Measurements from ENCODE around the gene POP5. TPM values are rescaled to one million over a fixed set of nuclear protein-coding genes. Genes with fewer than 3 reads are reported as not detected.

POP5 gene
- total RNA-seq, 1 donor from 2014 or later = 23.1 TPM

DNA sequence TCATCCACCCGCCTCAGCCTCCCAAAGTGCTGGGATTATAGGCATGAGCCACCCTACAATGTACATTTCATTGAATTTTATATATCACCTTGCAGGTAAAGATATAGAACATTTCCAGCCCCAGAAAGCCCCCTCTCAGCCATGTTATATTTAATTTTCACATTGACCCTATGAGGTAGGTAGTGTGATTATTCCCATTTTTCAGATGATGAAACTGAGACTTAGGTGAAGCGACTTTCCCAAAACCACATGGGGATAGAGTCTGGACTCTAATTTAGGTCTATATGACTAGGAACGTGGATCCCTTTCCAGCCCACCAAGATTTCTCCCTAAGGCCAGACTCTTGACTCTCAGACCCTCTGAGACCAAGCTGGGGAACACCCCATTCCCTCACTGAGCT lies 15.7 kb upstream of the POP5 start:
- TF ChIP-seq, protein P1, sequence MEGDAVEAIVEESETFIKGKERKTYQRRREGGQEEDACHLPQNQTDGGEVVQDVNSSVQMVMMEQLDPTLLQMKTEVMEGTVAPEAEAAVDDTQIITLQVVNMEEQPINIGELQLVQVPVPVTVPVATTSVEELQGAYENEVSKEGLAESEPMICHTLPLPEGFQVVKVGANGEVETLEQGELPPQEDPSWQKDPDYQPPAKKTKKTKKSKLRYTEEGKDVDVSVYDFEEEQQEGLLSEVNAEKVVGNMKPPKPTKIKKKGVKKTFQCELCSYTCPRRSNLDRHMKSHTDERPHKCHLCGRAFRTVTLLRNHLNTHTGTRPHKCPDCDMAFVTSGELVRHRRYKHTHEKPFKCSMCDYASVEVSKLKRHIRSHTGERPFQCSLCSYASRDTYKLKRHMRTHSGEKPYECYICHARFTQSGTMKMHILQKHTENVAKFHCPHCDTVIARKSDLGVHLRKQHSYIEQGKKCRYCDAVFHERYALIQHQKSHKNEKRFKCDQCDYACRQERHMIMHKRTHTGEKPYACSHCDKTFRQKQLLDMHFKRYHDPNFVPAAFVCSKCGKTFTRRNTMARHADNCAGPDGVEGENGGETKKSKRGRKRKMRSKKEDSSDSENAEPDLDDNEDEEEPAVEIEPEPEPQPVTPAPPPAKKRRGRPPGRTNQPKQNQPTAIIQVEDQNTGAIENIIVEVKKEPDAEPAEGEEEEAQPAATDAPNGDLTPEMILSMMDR (conservative IDR thresholded peaks at IDR 0.05; ENCODE audit: low read depth, low read length) = no peak
- no peak overlapping the region for H3K4me3 ChIP-seq (ENCODE audit: low read depth, low read length)
- no peak for DNase-seq (ENCODE audit: low read depth)

DNA sequence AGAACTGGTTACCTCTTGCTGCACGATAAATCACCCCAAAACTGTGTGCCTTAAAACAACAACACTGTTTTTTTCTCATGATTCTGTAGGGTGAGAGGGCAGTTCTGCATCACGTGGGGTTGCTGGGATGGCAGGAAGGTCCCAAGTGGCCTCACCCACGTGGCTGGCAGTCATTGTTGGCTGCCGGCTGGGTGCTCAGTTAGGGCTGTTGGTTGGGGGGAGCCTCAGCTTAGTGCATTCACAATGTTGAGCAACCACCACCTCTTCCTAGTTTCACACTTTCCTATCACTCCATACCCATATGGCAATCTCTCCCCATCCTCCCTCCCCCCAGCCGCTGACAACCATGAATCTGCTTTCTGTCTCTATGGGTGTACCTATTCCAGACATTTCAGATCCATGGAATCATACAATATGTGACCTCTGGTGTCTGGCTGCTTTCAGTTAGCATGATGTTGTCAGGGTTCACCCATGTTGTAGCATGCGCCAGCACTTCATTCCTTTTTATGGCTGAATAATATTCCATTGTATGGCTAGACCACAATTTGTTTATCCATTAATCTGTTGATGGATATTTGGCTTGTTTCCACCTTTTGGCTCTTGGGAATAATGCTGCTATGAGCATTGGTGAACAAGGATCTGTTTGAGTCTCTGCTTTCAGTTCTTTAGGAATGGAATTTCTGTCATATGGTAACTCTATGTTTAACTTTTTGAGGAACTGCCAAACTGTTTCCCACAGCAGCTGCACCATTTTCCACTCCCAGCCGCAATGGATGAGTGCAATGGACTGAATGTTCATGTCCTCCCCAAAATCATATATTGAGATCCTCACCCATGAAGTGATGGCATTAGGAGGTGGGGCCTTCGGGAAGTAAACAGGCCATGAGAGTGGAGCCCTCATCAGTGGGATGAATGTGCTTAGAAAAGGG lies 11.2 kb upstream of the POP5 start:
- TF ChIP-seq, protein P1 (conservative IDR thresholded peaks at IDR 0.05; ENCODE audit: low read depth, low read length) = no peak
- DNase-seq (ENCODE audit: low read depth) = no peak
- no peak overlapping the region for H3K4me3 ChIP-seq (ENCODE audit: low read depth, low read length)

DNA sequence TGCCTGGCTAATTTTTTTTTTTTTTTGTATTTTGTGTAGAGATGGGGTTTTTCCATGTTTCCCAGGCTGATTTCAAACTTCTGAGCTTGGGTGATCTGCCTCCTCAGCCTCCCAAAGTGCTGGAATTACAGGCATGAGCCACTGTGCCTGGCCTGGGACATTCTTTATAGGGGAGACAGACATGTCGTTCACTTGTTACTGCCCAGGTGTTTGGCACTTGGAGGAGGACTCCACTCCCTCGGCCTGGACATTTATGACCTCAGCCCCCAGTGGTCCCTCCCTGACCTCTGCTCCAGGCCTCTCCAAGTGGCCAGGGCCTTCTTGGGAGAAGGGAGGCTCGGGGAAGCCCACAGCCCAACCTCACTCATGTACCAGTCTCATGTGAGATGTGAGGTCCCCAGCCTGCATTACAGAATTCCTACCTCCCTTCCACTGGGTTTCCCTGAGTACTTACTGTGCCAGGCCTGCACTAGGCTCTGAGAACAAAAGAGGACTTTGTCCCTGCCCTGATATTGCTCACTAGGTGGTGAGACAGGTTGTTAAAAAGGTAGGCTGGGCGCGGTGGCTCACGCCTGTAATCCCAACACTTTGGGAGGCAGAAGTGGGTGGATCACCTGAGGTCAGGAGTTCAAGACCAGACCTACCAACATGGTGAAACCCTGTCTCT lies 9.7 kb upstream of the POP5 start:
- DNase-seq (ENCODE audit: low read depth) = no peak
- no peak overlapping the region for H3K4me3 ChIP-seq (ENCODE audit: low read depth, low read length)
- TF ChIP-seq, protein P1 (conservative IDR thresholded peaks at IDR 0.05; ENCODE audit: low read depth, low read length) = no peak

DNA sequence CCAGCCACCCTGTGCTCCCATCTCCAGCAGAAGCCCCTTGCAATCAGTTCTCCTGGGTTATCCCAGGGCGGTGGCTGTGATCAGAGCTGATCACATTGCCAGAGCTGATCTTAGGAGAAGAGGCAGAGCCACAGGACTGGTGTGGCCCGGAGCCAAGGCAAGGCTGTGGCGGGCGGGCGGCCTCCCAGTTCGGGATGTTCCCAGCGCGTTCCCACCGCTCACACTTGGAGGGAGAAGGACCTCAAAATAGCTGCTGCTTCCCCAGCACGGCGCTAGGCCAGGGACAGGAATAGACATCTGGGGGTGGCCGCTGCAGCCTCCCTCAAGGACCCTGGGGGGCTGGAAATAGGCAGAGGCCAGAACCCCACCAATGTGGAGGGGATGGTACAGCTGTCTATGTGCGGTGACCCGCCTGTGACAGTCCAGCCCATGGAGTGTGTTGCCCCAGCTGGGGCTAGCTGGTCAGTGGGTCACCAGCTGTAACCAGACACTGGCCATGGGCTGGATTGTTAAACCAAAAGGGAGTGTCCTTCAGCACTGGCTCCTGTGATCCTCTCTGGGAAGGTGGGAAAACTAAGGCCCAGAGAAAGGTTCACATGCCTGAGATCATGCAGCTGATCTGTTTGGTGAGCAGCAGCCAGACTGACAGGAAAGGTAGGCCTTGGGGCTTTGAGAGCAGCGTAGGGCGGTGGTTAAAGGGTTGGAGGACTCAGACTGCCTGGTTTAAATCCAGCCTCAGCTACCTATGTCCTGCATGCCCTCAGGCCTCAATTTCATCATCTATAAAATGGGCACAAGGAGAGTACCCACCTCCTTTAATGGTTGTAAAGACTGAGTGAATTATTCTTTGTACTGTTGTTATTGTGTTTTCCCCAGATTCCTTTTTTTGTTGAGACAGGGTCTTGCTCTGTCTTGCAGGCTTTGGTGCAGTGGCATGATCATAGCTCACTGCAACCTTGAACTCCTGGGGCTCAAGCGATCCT lies 8.0 kb upstream of the POP5 start:
- TF ChIP-seq, protein P1 (conservative IDR thresholded peaks at IDR 0.05; ENCODE audit: low read depth, low read length) = no peak
- H3K4me3 ChIP-seq (ENCODE audit: low read depth, low read length) = no peak overlapping the region
- DNase-seq (ENCODE audit: low read depth) = no peak

DNA sequence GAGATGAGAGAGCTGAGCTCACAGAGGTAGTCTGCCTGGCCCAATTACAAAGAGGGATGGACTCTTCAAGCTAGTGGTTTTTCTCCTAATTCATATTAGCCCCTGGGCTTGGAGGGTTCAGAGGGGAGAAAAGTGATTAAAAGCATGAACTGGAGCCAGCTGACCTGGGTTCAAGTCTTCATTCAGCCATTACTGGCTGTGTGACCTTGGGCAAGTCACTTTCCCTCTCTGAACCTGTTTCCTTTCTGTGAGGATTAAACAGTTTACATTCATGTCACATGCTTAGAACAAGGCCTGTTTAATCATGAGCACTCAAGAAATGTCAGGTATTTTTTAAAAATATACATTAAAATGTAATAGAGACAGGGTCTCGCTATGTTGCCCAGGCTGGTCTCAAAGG lies 7.2 kb upstream of the POP5 start:
- TF ChIP-seq, protein P1 (conservative IDR thresholded peaks at IDR 0.05; ENCODE audit: low read depth, low read length) = no peak
- no peak overlapping the region for H3K4me3 ChIP-seq (ENCODE audit: low read depth, low read length)
- no peak for DNase-seq (ENCODE audit: low read depth)

DNA sequence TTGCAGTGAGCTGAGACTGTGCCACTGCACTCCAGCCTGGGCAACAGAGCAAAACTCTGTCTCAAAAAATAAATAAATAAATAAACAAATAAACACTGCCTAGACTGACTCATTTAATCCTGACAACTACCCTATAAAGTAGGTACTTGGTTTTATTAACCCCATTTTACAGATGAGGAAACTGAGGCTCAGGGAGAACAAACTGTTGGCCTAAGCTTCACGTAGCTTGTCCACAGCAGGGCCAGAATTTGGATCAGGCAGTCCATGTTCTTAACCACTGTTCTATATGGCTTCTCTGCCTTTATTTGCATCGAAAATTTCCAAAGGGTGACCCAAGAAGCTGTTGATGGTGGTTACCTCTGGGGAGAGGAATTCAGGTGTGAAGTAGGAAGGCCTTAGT lies 5.7 kb upstream of the POP5 start:
- TF ChIP-seq, protein P1 (conservative IDR thresholded peaks at IDR 0.05; ENCODE audit: low read depth, low read length) = no peak
- H3K4me3 ChIP-seq (ENCODE audit: low read depth, low read length) = no peak overlapping the region
- DNase-seq (ENCODE audit: low read depth) = no peak
